Endodermal cell (in vitro differentiated cells): ENCODE data around the gene IPMK. TPM values are rescaled to one million over a fixed set of nuclear protein-coding genes. Genes with fewer than 3 reads are reported as not detected.

ENCODE experiments used
- DNase-seq: peaks from one replicate; pipeline ENCODE4 v3.0.0-alpha.2; 2017
- H3K27ac ChIP-seq: 2 replicates; pipeline ENCODE4 v1.5.1; 2013; ENCODE audit warnings: mild to moderate bottlenecking, low read depth, low read length, moderate library complexity
- H3K27me3 ChIP-seq: 2 replicates; pipeline ENCODE4 v1.6.1; 2013; ENCODE audit warnings: mild to moderate bottlenecking, low read length, moderate library complexity; ENCODE audit not compliant: insufficient read depth, control insufficient read depth, poor library complexity, severe bottlenecking
- H3K36me3 ChIP-seq: 2 replicates; pipeline ENCODE4 v1.7.0; 2013; ENCODE audit warnings: mild to moderate bottlenecking, low read length, moderate library complexity; ENCODE audit not compliant: control insufficient read depth, insufficient read depth
- H3K4me1 ChIP-seq: one replicate; pipeline ENCODE4 v1.7.0; 2013; ENCODE audit warnings: low read length; ENCODE audit not compliant: control insufficient read depth, insufficient read depth
- H3K4me3 ChIP-seq: 2 replicates; pipeline ENCODE4 v1.5.1; 2013; ENCODE audit warnings: mild to moderate bottlenecking, low read length, moderate library complexity
- H3K9ac ChIP-seq: 2 replicates; pipeline ENCODE4 v1.6.1; 2013; ENCODE audit warnings: mild to moderate bottlenecking, low read length, moderate library complexity; ENCODE audit not compliant: poor library complexity, severe bottlenecking; ENCODE audit errors: extremely low read depth
- H3K9me3 ChIP-seq: 2 replicates; pipeline ENCODE4 v1.6.1; 2013; ENCODE audit warnings: mild to moderate bottlenecking, low read length, moderate library complexity; ENCODE audit not compliant: control insufficient read depth
- H3K27ac Mint-ChIP-seq: 2 replicates; pipeline ENCODE4 v1.8.0; 2020; ENCODE audit warnings: mixed read lengths
- H3K27me3 Mint-ChIP-seq: 2 replicates; pipeline ENCODE4 v1.8.0; 2021; ENCODE audit warnings: mild to moderate bottlenecking, mixed read lengths; ENCODE audit not compliant: insufficient read depth
- H3K36me3 Mint-ChIP-seq: 2 replicates; pipeline ENCODE4 v1.8.0; 2020; ENCODE audit warnings: low read depth, mixed read lengths
- H3K4me1 Mint-ChIP-seq: 2 replicates; pipeline ENCODE4 v1.8.0; 2020; ENCODE audit warnings: mixed read lengths
- H3K4me3 Mint-ChIP-seq: 2 replicates; pipeline ENCODE4 v1.8.0; 2020; ENCODE audit warnings: mild to moderate bottlenecking, moderate library complexity, mixed read lengths
- H3K9me3 Mint-ChIP-seq: 2 replicates; pipeline ENCODE4 v1.8.0; 2020; ENCODE audit warnings: mild to moderate bottlenecking, mixed read lengths
- CTCF ChIP-seq: fragments of 200-600 bp; sonication (generic); conservative IDR thresholded peaks from 2 replicates; pipeline ENCODE4 v1.5.0; 2021; ENCODE audit warnings: antibody characterized with exemption, mild to moderate bottlenecking
- WGBS, 2 experiments: methylation state at CpG; one replicate each; pipeline versions ENCODE4 v1.1.5 to v1.1.7; 2013; ENCODE audit warnings: missing lambda C conversion rate in 2 of 2, mixed read lengths in 1 of 2; ENCODE audit not compliant: insufficient coverage in 1 of 2, insufficient read length in 1 of 2; 5-methylcytosine and 5-hydroxymethylcytosine counted together
- total RNA-seq, 2 donors: library from RNA; stranded (reverse); fragmentation: NEBNext Ultra II Directional in 1 of 2; extraction: Animal tissue kit (Norgen Biotek cat#: 25700) in 1 of 2; gene quantifications; 2 replicates in 1 of 2; 3 replicates in 1 of 2; pipeline ENCODE4 v1.2.1, GENCODE V29; 2021

IPMK gene
- total RNA-seq, 2 donors from 2014 or later, result 9.3 to 9.4 TPM

DNA sequence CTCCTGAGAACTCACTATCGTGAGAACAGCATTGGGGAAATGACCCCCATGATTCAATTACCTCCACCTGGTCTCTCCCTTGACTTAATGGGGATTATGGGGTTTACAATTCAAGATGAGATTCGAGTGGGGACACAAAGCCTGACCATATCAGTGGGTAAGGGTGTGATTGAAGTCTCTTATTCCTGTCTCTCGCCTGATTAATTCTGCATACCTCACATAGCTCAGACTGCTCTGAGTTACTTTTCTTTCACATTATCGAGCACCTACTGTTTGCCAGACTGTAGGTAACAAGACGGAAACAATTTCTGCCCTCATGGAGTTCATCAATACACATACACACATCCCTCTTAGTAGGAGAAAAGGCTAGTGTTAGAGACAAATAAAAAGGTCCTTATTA lies 26.3 kb upstream of the IPMK start:
- peaks cover 52% of the 10 kb centered on the region for H3K9me3 ChIP-seq
- H3K4me1 Mint-ChIP-seq, result peaks cover 9% of the 10 kb centered on the region

GRCh38 chr10:58291538-58292174 lies 24.0 kb upstream of the IPMK start:
- Mint-ChIP-seq H3K27ac (no peak overlapping the region), H3K4me1 (peaks cover 9% of the 10 kb centered on the region), H3K4me3 (no peak overlapping the region), H3K36me3 (peaks cover 21% of the 10 kb centered on the region), H3K9me3 (peaks cover 21% of the 10 kb centered on the region), H3K27me3 (no peaks in the 10 kb centered on the region)
- DNase-seq, result no peak
- H3K27me3 ChIP-seq, result no peaks in the 10 kb centered on the region
- H3K9me3 ChIP-seq, result peaks cover 52% of the 10 kb centered on the region
- TF ChIP-seq CTCF, result peak; percentile 81
- 93 to 100% methylated on average over 1 to 5 of the region's 5 CpGs for WGBS, 2 experiments
- H3K36me3 ChIP-seq, result peaks cover 30% of the 10 kb centered on the region
- no peak overlapping the region for H3K27ac ChIP-seq
- peak overlapping the region; percentile 44 for H3K4me3 ChIP-seq
- H3K9ac ChIP-seq, result no peak overlapping the region
- peaks cover 3% of the 10 kb centered on the region for H3K4me1 ChIP-seq

More for the DNA sequence above, 26.3 kb upstream of the IPMK start:
- WGBS, 2 experiments, result 75 to 82% methylated on average over 2 to 5 of the region's 5 CpGs
- Mint-ChIP-seq H3K4me3 (no peak overlapping the region), H3K27ac (peak overlapping the region; percentile 36), H3K9me3 (peaks cover 29% of the 10 kb centered on the region), H3K36me3 (peaks cover 21% of the 10 kb centered on the region), H3K27me3 (no peaks in the 10 kb centered on the region)
- no peak for TF ChIP-seq CTCF
- H3K4me1 ChIP-seq, result peaks cover 3% of the 10 kb centered on the region
- no peak overlapping the region for H3K9ac ChIP-seq
- H3K36me3 ChIP-seq, result peaks cover 27% of the 10 kb centered on the region
- no peak for DNase-seq
- no peaks in the 10 kb centered on the region for H3K27me3 ChIP-seq
- peak overlapping the region; percentile 42 for H3K4me3 ChIP-seq
- H3K27ac ChIP-seq, result no peak overlapping the region

GRCh38 chr10:58282615-58283014 lies 14.9 kb upstream of the IPMK start:
- no peak overlapping the region for H3K27ac Mint-ChIP-seq
- WGBS, 2 experiments, result 86 to 90% methylated on average over 3 of the region's 3 CpGs

More at GRCh38 chr10:58282615-58283014, 14.9 kb upstream of the IPMK start:
- no peaks in the 10 kb centered on the region for H3K9me3 Mint-ChIP-seq
- no peak overlapping the region for H3K27ac ChIP-seq
- peaks cover 24% of the 10 kb centered on the region for H3K36me3 ChIP-seq
- peaks cover 2% of the 10 kb centered on the region for H3K4me1 Mint-ChIP-seq
- TF ChIP-seq CTCF, result no peak
- no peaks in the 10 kb centered on the region for H3K9me3 ChIP-seq
- no peaks in the 10 kb centered on the region for H3K27me3 ChIP-seq
- no peak overlapping the region for H3K9ac ChIP-seq
- H3K4me3 ChIP-seq, result no peak overlapping the region
- no peak for DNase-seq
- no peaks in the 10 kb centered on the region for H3K4me1 ChIP-seq
- no peaks in the 10 kb centered on the region for H3K27me3 Mint-ChIP-seq
- peaks cover 13% of the 10 kb centered on the region for H3K36me3 Mint-ChIP-seq
- H3K4me3 Mint-ChIP-seq, result no peak overlapping the region
